Trophoblast cell (in vitro differentiated cells and primary cell): ENCODE measurements around the gene COPB1.

Source experiments
- DNase-seq, 2 donors: peaks; one replicate each; pipeline ENCODE4 v3.0.0-alpha.2; 2016
- H2AFZ ChIP-seq: 2 replicates; pipeline ENCODE4 v1.6.1; 2013; ENCODE audit warnings: low read length, moderate library complexity, mild to moderate bottlenecking; ENCODE audit not compliant: insufficient read depth, poor library complexity
- H2AK5ac ChIP-seq: 2 replicates; pipeline ENCODE4 v1.6.1; 2013; ENCODE audit warnings: mild to moderate bottlenecking, low read length
- H2BK120ac ChIP-seq: 2 replicates; pipeline ENCODE4 v1.6.1; 2013; ENCODE audit warnings: low read length, mild to moderate bottlenecking, moderate library complexity; ENCODE audit not compliant: insufficient read depth, poor library complexity
- H2BK12ac ChIP-seq: 2 replicates; pipeline ENCODE4 v1.6.1; 2013; ENCODE audit warnings: mild to moderate bottlenecking, low read length, moderate library complexity
- H2BK5ac ChIP-seq: 2 replicates; pipeline ENCODE4 v1.6.1; 2013; ENCODE audit warnings: low read length, low read depth, moderate library complexity, mild to moderate bottlenecking; ENCODE audit not compliant: poor library complexity
- H3K14ac ChIP-seq: 2 replicates; pipeline ENCODE4 v1.6.1; 2013; ENCODE audit warnings: mild to moderate bottlenecking, low read length
- H3K18ac ChIP-seq: 2 replicates; pipeline ENCODE4 v1.6.1; 2013; ENCODE audit warnings: mild to moderate bottlenecking, low read length
- H3K23ac ChIP-seq: 2 replicates; pipeline ENCODE4 v1.6.1; 2013; ENCODE audit warnings: low read length
- H3K27ac ChIP-seq: 2 replicates; pipeline ENCODE4 v1.5.1; 2013; ENCODE audit warnings: low read depth, mild to moderate bottlenecking, inconsistent platforms, low read length, moderate library complexity
- H3K27me3 ChIP-seq: 2 replicates; pipeline ENCODE4 v1.6.1; 2013; ENCODE audit warnings: inconsistent platforms, mild to moderate bottlenecking, low read length, moderate library complexity; ENCODE audit not compliant: insufficient read depth
- H3K36me3 ChIP-seq, 2 experiments: 1 replicate in 1 of 2; 2 replicates in 1 of 2; pipeline ENCODE4 v1.6.1; 2013; ENCODE audit warnings: low read length in 2 of 2, mild to moderate bottlenecking in 2 of 2, moderate library complexity in 1 of 2; ENCODE audit not compliant: insufficient read depth in 2 of 2, control insufficient read depth in 1 of 2
- H3K4ac ChIP-seq: 2 replicates; pipeline ENCODE4 v1.6.1; 2013; ENCODE audit warnings: low read depth, mild to moderate bottlenecking, low read length, moderate library complexity
- H3K4me1 ChIP-seq, 2 experiments: 1 replicate in 1 of 2; 2 replicates in 1 of 2; pipeline ENCODE4 v1.6.1; 2013; ENCODE audit warnings: low read length in 2 of 2, mild to moderate bottlenecking in 2 of 2, moderate library complexity in 1 of 2; ENCODE audit not compliant: insufficient read depth in 2 of 2, control insufficient read depth in 1 of 2
- H3K4me2 ChIP-seq: 2 replicates; pipeline ENCODE4 v1.6.1; 2013; ENCODE audit warnings: inconsistent platforms, mild to moderate bottlenecking, low read length, moderate library complexity
- H3K4me3 ChIP-seq: 2 replicates; pipeline ENCODE4 v1.5.1; 2013; ENCODE audit warnings: mild to moderate bottlenecking, low read depth, low read length, inconsistent platforms
- H3K79me1 ChIP-seq: one replicate; pipeline ENCODE4 v1.6.1; 2013; ENCODE audit warnings: low read length
- H3K79me2 ChIP-seq: 2 replicates; pipeline ENCODE4 v1.6.1; 2013; ENCODE audit warnings: low read length, mild to moderate bottlenecking; ENCODE audit not compliant: control insufficient read depth, insufficient read depth, poor library complexity
- H3K9ac ChIP-seq: 2 replicates; pipeline ENCODE4 v1.6.1; 2013; ENCODE audit warnings: mild to moderate bottlenecking, low read length
- H3K9me3 ChIP-seq: 2 replicates; pipeline ENCODE4 v1.6.1; 2013; ENCODE audit warnings: low read depth, mild to moderate bottlenecking, control low read depth, inconsistent platforms, low read length; ENCODE audit not compliant: insufficient read depth
- H4K12ac ChIP-seq: 2 replicates; pipeline ENCODE4 v1.6.1; 2013; ENCODE audit warnings: low read depth, mild to moderate bottlenecking, low read length, moderate library complexity
- H4K8ac ChIP-seq: 2 replicates; pipeline ENCODE4 v1.6.1; 2013; ENCODE audit warnings: low read depth, mild to moderate bottlenecking, low read length, moderate library complexity
- H4K91ac ChIP-seq: one replicate; pipeline ENCODE4 v1.6.1; 2013; ENCODE audit warnings: low read depth, mild to moderate bottlenecking, low read length, moderate library complexity
- WGBS: extraction: QIAGEN DNeasy Blood & Tissue Kit; methylation state at CpG from one replicate; pipeline ENCODE4 v1.1.7; 2013; ENCODE audit warnings: missing lambda C conversion rate; ENCODE audit not compliant: insufficient read length, insufficient coverage; ENCODE audit errors: extremely low coverage; 5-methylcytosine and 5-hydroxymethylcytosine counted together

Gene COPB1

GRCh38 chr11:14513800-14514199 lies 14.2 kb upstream of the COPB1 start:
- WGBS, result no CpG with 5 or more reads among the region's 4 CpGs
- H3K79me2 ChIP-seq, result no peaks in the 10 kb centered on the region
- H2BK12ac ChIP-seq, result no peak overlapping the region
- no peak overlapping the region for H4K8ac ChIP-seq
- H3K27ac ChIP-seq, result no peak overlapping the region
- H3K9me3 ChIP-seq, result no peaks in the 10 kb centered on the region
- no peak overlapping the region for H2BK5ac ChIP-seq
- no peak overlapping the region for H2BK120ac ChIP-seq
- no peak overlapping the region for H3K4ac ChIP-seq
- no peak overlapping the region for H2AK5ac ChIP-seq
- no peak overlapping the region for H3K18ac ChIP-seq
- no peak overlapping the region for H3K23ac ChIP-seq
- H3K36me3 ChIP-seq, result peaks cover 12 to 26% of the 10 kb centered on the region in 2 experiments
- no peak overlapping the region for H2AFZ ChIP-seq
- H3K4me2 ChIP-seq, result no peak overlapping the region
- no peak overlapping the region for H3K14ac ChIP-seq
- no peak overlapping the region for H4K12ac ChIP-seq
- H3K79me1 ChIP-seq, result no peaks in the 10 kb centered on the region
- H4K91ac ChIP-seq, result no peak overlapping the region
- DNase-seq, result no peak
- no peaks in the 10 kb centered on the region for H3K4me1 ChIP-seq
- H3K4me3 ChIP-seq, result no peak overlapping the region
- H3K9ac ChIP-seq, result no peak overlapping the region
- H3K27me3 ChIP-seq, result no peaks in the 10 kb centered on the region

- no peak overlapping the region for H2BK5ac ChIP-seq
- no peak overlapping the region for H2AK5ac ChIP-seq
- no peak overlapping the region for H3K23ac ChIP-seq
- no peak overlapping the region for H3K4me3 ChIP-seq
- H3K4me2 ChIP-seq, result no peak overlapping the region
- no peaks in the 10 kb centered on the region for H3K27me3 ChIP-seq
- H4K12ac ChIP-seq, result no peak overlapping the region
- no peak overlapping the region for H4K8ac ChIP-seq
- no peak overlapping the region for H3K27ac ChIP-seq
- H3K36me3 ChIP-seq, result peaks cover 23 to 31% of the 10 kb centered on the region in 2 experiments
- no peak overlapping the region for H4K91ac ChIP-seq
- no peak overlapping the region for H2AFZ ChIP-seq
- no peak overlapping the region for H3K9ac ChIP-seq
- H2BK120ac ChIP-seq, result no peak overlapping the region
- WGBS, result no CpG with 5 or more reads among the region's 3 CpGs
- no peak for DNase-seq
- H3K14ac ChIP-seq, result no peak overlapping the region
- no peaks in the 10 kb centered on the region for H3K79me1 ChIP-seq
- H3K4me1 ChIP-seq, result no peaks in the 10 kb centered on the region
- no peak overlapping the region for H2BK12ac ChIP-seq
- H3K4ac ChIP-seq, result no peak overlapping the region
- H3K18ac ChIP-seq, result no peak overlapping the region
- H3K9me3 ChIP-seq, result no peaks in the 10 kb centered on the region
- no peaks in the 10 kb centered on the region for H3K79me2 ChIP-seq
Observed at GRCh38 chr11:14506532-14506931, 6.9 kb upstream of the COPB1 start.

- H2AFZ ChIP-seq, result no peak overlapping the region
- H4K8ac ChIP-seq, result no peak overlapping the region
- H3K4ac ChIP-seq, result no peak overlapping the region
- H4K91ac ChIP-seq, result no peak overlapping the region
- peaks cover 19 to 20% of the 10 kb centered on the region in 2 experiments for H3K36me3 ChIP-seq
- H3K23ac ChIP-seq, result no peak overlapping the region
- peaks cover 4% of the 10 kb centered on the region for H3K79me1 ChIP-seq
- H3K9ac ChIP-seq, result no peak overlapping the region
- no peak overlapping the region for H3K4me2 ChIP-seq
- H3K27ac ChIP-seq, result no peak overlapping the region
- no CpG with 5 or more reads among the region's 1 CpG for WGBS
- H3K18ac ChIP-seq, result no peak overlapping the region
- H4K12ac ChIP-seq, result no peak overlapping the region
- H3K79me2 ChIP-seq, result peaks cover 9% of the 10 kb centered on the region
- H2BK12ac ChIP-seq, result no peak overlapping the region
- no peak overlapping the region for H2AK5ac ChIP-seq
- H3K4me3 ChIP-seq, result no peak overlapping the region
- no peak overlapping the region for H2BK120ac ChIP-seq
- H2BK5ac ChIP-seq, result no peak overlapping the region
- no peaks in the 10 kb centered on the region for H3K9me3 ChIP-seq
- DNase-seq, result no peak
- H3K14ac ChIP-seq, result no peak overlapping the region
- no peaks in the 10 kb centered on the region for H3K27me3 ChIP-seq
- no peaks in the 10 kb centered on the region for H3K4me1 ChIP-seq
Observed at GRCh38 chr11:14503023-14503422, 3.4 kb upstream of the COPB1 start.

- Histone ChIP-seq H4K12ac (no peak overlapping the region), H3K4me2 (no peak overlapping the region), H2BK120ac (no peak overlapping the region), H2BK12ac (no peak overlapping the region), H3K4ac (no peak overlapping the region), H3K23ac (no peak overlapping the region), H2BK5ac (no peak overlapping the region), H3K36me3 (peaks cover 16 to 17% of the 10 kb centered on the region in 2 experiments), H3K79me2 (peaks cover 9% of the 10 kb centered on the region), H2AFZ (no peak overlapping the region), H3K4me3 (no peak overlapping the region), H2AK5ac (no peak overlapping the region), H3K27me3 (no peaks in the 10 kb centered on the region), H3K14ac (no peak overlapping the region), H3K27ac (no peak overlapping the region), H4K8ac (no peak overlapping the region), H3K4me1 (no peaks in the 10 kb centered on the region), H3K18ac (no peak overlapping the region), H4K91ac (no peak overlapping the region), H3K79me1 (peaks cover 4% of the 10 kb centered on the region), H3K9me3 (no peaks in the 10 kb centered on the region), H3K9ac (no peak overlapping the region)
- no peak for DNase-seq
- no CpG with 5 or more reads among the region's 4 CpGs for WGBS
Observed at GRCh38 chr11:14502039-14502438, 2.4 kb upstream of the COPB1 start.
